K562 (cell line): ENCODE measurements around the gene CSF1.

Experiments used
- CEBPB ChIP-seq: fragments of 450-650 bp; IDR thresholded peaks from 2 replicates; pipeline ENCODE4 v1.6.1; 2016; ENCODE audit warnings: missing genetic modification characterization, missing compliant biosample characterization
- CTCF ChIP-seq, 3 experiments: IDR thresholded peaks in 2 of 3; conservative IDR thresholded peaks in 1 of 3; 2 replicates each; pipeline ENCODE4 v1.5.1; 2011 to 2012; ENCODE audit warnings: low read length in 3 of 3, mild to moderate bottlenecking in 3 of 3, control low read depth in 2 of 3, improper control_type of control experiment in 1 of 3, inconsistent platforms in 1 of 3, low read depth in 1 of 3, mixed read lengths in 1 of 3, moderate library complexity in 1 of 3; ENCODE audit not compliant: insufficient read depth in 2 of 3
- SIRT6 ChIP-seq: IDR thresholded peaks from one replicate; pipeline ENCODE4 v1.6.1; 2012; ENCODE audit warnings: low read depth, mild to moderate bottlenecking, control low read depth, inconsistent platforms, low read length, moderate library complexity
- TAF1 ChIP-seq: IDR thresholded peaks from 2 replicates; pipeline ENCODE4 v1.6.1; 2011; ENCODE audit warnings: mild to moderate bottlenecking, low read length, moderate library complexity; ENCODE audit not compliant: insufficient read depth, control insufficient read depth, severe bottlenecking; ENCODE audit errors: extremely low read depth
- TCF7L2 ChIP-seq: fragments of 150-350 bp; IDR thresholded peaks from 2 replicates; pipeline ENCODE4 v1.6.1; 2016; ENCODE audit warnings: low read depth, mild to moderate bottlenecking, low read length, moderate library complexity
- TF ChIP-seq, protein P1 (sequence below): IDR thresholded peaks from 2 replicates; pipeline ENCODE4 v1.6.1; 2016; ENCODE audit warnings: missing genetic modification characterization, missing compliant biosample characterization

GRCh38 chr1:109950509-109950908, 39.9 kb downstream of the CSF1 start:
- TF ChIP-seq CEBPB (tag) (no peak), CTCF (IDR thresholded peaks at IDR 0.05 in 2 of 3, conservative IDR thresholded peaks at IDR 0.05 in 1 of 3; ENCODE audit: insufficient read depth in 2 of 3, low read depth in 1 of 3, low read length in 3 of 3) (no peak), TAF1 (no peak), SIRT6 (no peak), TCF7L2 (no peak)
- TF ChIP-seq, protein P1, sequence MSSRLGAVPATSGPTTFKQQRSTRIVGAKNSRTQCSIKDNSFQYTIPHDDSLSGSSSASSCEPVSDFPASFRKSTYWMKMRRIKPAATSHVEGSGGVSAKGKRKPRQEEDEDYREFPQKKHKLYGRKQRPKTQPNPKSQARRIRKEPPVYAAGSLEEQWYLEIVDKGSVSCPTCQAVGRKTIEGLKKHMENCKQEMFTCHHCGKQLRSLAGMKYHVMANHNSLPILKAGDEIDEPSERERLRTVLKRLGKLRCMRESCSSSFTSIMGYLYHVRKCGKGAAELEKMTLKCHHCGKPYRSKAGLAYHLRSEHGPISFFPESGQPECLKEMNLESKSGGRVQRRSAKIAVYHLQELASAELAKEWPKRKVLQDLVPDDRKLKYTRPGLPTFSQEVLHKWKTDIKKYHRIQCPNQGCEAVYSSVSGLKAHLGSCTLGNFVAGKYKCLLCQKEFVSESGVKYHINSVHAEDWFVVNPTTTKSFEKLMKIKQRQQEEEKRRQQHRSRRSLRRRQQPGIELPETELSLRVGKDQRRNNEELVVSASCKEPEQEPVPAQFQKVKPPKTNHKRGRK = no peak
